Astrocyte (in vitro differentiated cells and primary cell): Measurements from ENCODE around the gene CSMD2.

Experiments
- CTCF ChIP-seq: IDR thresholded peaks from 2 replicates; pipeline ENCODE4 v1.5.1; 2011; ENCODE audit warnings: low read depth, mild to moderate bottlenecking, inconsistent platforms, low read length, moderate library complexity; ENCODE audit not compliant: insufficient read depth
- EZH2 ChIP-seq: IDR thresholded peaks from 2 replicates; pipeline ENCODE4 v1.6.1; 2012; ENCODE audit warnings: mild to moderate bottlenecking, low read length, inconsistent platforms; ENCODE audit not compliant: insufficient read depth

GRCh38 chr1:33573661-33574060, 591.4 kb downstream of the CSMD2 start:
- no peak for TF ChIP-seq CTCF
- TF ChIP-seq EZH2: no peak
